ENCODE results near the gene NLGN1. TPM values are rescaled to one million over a fixed set of nuclear protein-coding genes. Genes with fewer than 3 reads are reported as not detected.
"Not testable (repeated sequence)": the region's sequence is repeated elsewhere in the genome, so short reads cannot be mapped to it uniquely, and the experiment has no call there.

NLGN1 gene
- total RNA-seq (not detected), polyA plus RNA-seq (not detected), total RNA-seq (not detected)

DNA sequence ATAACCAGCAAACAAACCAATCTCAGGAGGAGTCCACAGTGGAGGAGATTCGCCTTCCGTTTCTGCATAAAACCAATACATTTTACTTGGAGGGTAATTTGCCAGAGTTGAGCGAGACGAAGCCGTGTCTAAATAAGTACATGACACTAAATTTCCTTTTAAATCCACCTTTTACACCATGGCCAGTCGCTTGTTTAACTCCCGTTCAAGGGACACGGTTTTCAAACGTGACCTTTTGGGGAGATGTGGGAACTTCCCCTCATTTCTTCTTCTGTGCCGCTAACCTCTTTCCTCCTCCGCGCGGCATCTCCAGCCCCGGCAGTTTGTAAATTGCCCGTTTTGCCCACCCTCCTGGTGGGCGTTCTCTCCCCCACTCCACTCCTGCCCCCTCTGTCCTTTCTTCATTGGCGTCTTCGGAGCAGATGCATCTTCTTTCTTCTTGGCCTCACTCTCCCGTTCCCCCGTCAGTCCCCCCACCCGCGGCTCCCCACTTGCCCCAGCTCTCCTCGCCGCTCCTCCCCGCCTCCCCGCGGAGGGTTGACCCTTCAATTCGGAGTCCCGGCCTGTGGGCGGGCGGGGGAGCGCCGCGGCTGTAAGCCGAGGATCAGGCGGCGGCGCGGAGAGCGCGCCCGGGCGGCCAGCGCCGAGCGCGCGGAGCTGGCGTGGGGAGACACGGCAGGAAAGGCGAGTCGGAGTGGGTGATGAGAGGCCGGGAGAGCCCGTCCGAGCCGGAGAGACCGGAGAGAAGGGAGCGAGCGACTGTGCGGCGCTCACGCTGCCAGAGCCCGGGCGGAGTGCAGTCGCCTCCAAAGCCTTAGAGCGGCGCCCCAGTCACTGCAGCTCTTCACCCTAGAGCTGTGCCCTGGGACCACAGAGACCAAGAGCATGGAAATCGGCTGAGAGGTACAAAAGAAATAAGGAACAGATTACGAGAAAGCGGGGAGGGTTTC is at the start of gene NLGN1:
TSS of gene NLGN1 (plus strand) at position 584 of the 950 bp plus-strand sequence.
- peaks cover 0 to 34% (median 5%) of the 10 kb centered on the region in 11 donors for H3K9me3 Mint-ChIP-seq
- DNase-seq = no peak
- intact Hi-C loops (cut with micrococcal nuclease) = loop anchor here in 1 of 2 donors (10.0 kb wide), 1 partner anchor 187 kb away; no protein-coding TSS in a partner anchor
- Histone ChIP-seq H3K27ac (ENCODE audit: low read depth, low read length) (no peak within 1 kb of the TSS), H3K36me3 (ENCODE audit: control insufficient read depth in 2 of 3, insufficient read depth in 3 of 3, low read length in 3 of 3) (no peaks in the 10 kb centered on the region), H3K4me3 (ENCODE audit: low read length) (no peak within 1 kb of the TSS), H3K4me1 (ENCODE audit: control insufficient read depth in 2 of 2, insufficient read depth in 2 of 2, low read length in 2 of 2) (peaks cover 0 to 3% of the 10 kb centered on the region in 2 donors), H3K27me3 (ENCODE audit: control insufficient read depth in 2 of 2, insufficient read depth in 2 of 2, low read length in 2 of 2) (peaks cover 3 to 9% of the 10 kb centered on the region in 2 donors), H3K9me3 (ENCODE audit: control insufficient read depth in 2 of 3, low read length in 3 of 3) (no peaks in the 10 kb centered on the region)
- POLR2A ChIA-PET = no interaction called here
- peak within 1 kb of the TSS; percentile 30 to 86 (median 76) for H3K4me3 Mint-ChIP-seq
- CTCF ChIA-PET = no interaction called here
- peaks cover 65 to 69% (median 68%) of the 10 kb centered on the region in 5 donors for H3K27me3 Mint-ChIP-seq
- peaks cover 0 to 7% (median 0%) of the 10 kb centered on the region in 5 donors for H3K36me3 Mint-ChIP-seq
- H3K4me1 Mint-ChIP-seq = peaks cover 23 to 39% (median 31%) of the 10 kb centered on the region in 7 donors
- peak within 1 kb of the TSS in 1 of 9 donors; percentile 64 for H3K27ac Mint-ChIP-seq
- ATAC-seq = peak; percentile 31

DNA sequence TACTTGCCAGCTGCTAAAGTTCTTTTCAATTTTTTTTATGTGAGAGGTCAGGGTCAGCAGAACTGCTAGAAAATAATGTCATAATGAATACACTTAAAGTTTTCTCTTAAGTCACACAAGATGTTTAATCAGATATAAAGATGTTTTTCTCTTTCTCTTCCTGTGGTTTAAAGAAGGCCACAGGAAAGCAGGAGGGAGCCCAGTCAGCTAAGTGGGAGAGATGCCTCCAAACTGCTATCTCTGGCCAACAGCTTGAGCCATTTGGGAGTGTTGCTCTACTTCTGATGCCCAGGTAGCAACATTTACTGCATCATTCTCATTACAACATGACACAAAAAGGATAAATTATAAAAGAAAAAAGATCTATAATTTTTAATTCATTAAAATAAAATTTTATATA is 45.7 kb upstream of the NLGN1 start:
- peaks cover 4 to 27% (median 16%) of the 10 kb centered on the region in 11 donors for H3K9me3 Mint-ChIP-seq
- no peak overlapping the region for H3K27ac Mint-ChIP-seq
- no peak overlapping the region for H3K4me3 Mint-ChIP-seq
- H3K27me3 Mint-ChIP-seq = no peaks in the 10 kb centered on the region
- DNase-seq = no peak
- Histone ChIP-seq H3K4me1 (ENCODE audit: control insufficient read depth in 2 of 2, insufficient read depth in 2 of 2, low read length in 2 of 2) (no peaks in the 10 kb centered on the region), H3K36me3 (ENCODE audit: control insufficient read depth in 2 of 3, insufficient read depth in 3 of 3, low read length in 3 of 3) (no peaks in the 10 kb centered on the region), H3K4me3 (ENCODE audit: low read length) (no peak overlapping the region), H3K27me3 (ENCODE audit: control insufficient read depth in 2 of 2, insufficient read depth in 2 of 2, low read length in 2 of 2) (no peaks in the 10 kb centered on the region), H3K27ac (ENCODE audit: low read depth, low read length) (no peak overlapping the region), H3K9me3 (ENCODE audit: control insufficient read depth in 2 of 3, low read length in 3 of 3) (peaks cover 0 to 5% (median 3%) of the 10 kb centered on the region in 3 experiments)
- CTCF ChIA-PET = no interaction called here
- no peak for ATAC-seq
- POLR2A ChIA-PET = no interaction called here
- intact Hi-C loops (cut with micrococcal nuclease) = no loop called here
- H3K4me1 Mint-ChIP-seq = no peaks in the 10 kb centered on the region
- peaks cover 0 to 5% (median 0%) of the 10 kb centered on the region in 5 donors for H3K36me3 Mint-ChIP-seq

DNA sequence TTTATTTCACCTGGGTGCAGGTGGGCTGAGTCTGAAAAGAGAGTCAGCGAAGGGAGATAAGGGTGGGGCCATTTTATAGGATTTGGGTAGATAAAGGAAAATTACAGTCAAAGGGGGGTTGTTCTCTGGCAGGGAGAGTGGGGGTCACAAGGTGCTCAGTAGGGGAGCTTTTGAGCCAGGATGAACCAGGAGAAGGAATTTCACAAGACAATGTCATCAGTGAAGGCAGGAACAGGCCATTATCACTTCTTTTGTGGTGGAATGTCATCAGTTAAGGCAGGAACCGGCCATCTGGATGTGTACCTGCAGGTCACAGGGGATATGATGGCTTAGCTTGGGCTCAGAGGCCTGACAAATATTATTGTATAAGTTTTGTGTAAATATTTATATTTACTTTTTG is 44.4 kb upstream of the NLGN1 start:
- H3K4me3 ChIP-seq (ENCODE audit: low read length); POLR2A ChIA-PET; H3K27ac Mint-ChIP-seq: not testable (repeated sequence)

GRCh38 chr3:173354124-173354523 is 43.4 kb upstream of the NLGN1 start:
- no peaks in the 10 kb centered on the region for H3K27me3 Mint-ChIP-seq
- Histone ChIP-seq H3K4me1 (ENCODE audit: control insufficient read depth in 2 of 2, insufficient read depth in 2 of 2, low read length in 2 of 2) (no peaks in the 10 kb centered on the region), H3K27me3 (ENCODE audit: control insufficient read depth in 2 of 2, insufficient read depth in 2 of 2, low read length in 2 of 2) (no peaks in the 10 kb centered on the region), H3K4me3 (ENCODE audit: low read length) (no peak overlapping the region), H3K36me3 (ENCODE audit: control insufficient read depth in 2 of 3, insufficient read depth in 3 of 3, low read length in 3 of 3) (no peaks in the 10 kb centered on the region), H3K9me3 (ENCODE audit: control insufficient read depth in 2 of 3, low read length in 3 of 3) (peaks cover 0 to 5% (median 3%) of the 10 kb centered on the region in 3 experiments), H3K27ac (ENCODE audit: low read depth, low read length) (no peak overlapping the region)
- no peak for DNase-seq
- H3K4me1 Mint-ChIP-seq = no peaks in the 10 kb centered on the region
- intact Hi-C loops (cut with micrococcal nuclease) = no loop called here
- CTCF ChIA-PET = no interaction called here
- H3K9me3 Mint-ChIP-seq = peaks cover 0 to 20% (median 12%) of the 10 kb centered on the region in 11 donors
- peaks cover 0 to 5% (median 0%) of the 10 kb centered on the region in 5 donors for H3K36me3 Mint-ChIP-seq
- no peak overlapping the region for H3K4me3 Mint-ChIP-seq
- ATAC-seq = no peak
- POLR2A ChIA-PET = no interaction called here
- H3K27ac Mint-ChIP-seq = no peak overlapping the region

More for the DNA sequence above, 44.4 kb upstream of the NLGN1 start:
- H3K36me3 Mint-ChIP-seq; intact Hi-C loops (cut with micrococcal nuclease); H3K4me1 ChIP-seq (ENCODE audit: control insufficient read depth in 2 of 2, insufficient read depth in 2 of 2, low read length in 2 of 2); H3K4me3 Mint-ChIP-seq; H3K9me3 ChIP-seq (ENCODE audit: control insufficient read depth in 2 of 3, low read length in 3 of 3); ATAC-seq; H3K27me3 ChIP-seq (ENCODE audit: control insufficient read depth in 2 of 2, insufficient read depth in 2 of 2, low read length in 2 of 2); H3K36me3 ChIP-seq (ENCODE audit: control insufficient read depth in 2 of 3, insufficient read depth in 3 of 3, low read length in 3 of 3); H3K27me3 Mint-ChIP-seq; CTCF ChIA-PET; DNase-seq; H3K27ac ChIP-seq (ENCODE audit: low read depth, low read length); H3K4me1 Mint-ChIP-seq: not testable (repeated sequence)
- H3K9me3 Mint-ChIP-seq = peaks cover 4 to 25% (median 13%) of the 10 kb centered on the region in 11 donors

- Mint-ChIP-seq H3K27me3 (peaks cover 0 to 7% (median 0%) of the 10 kb centered on the region in 5 donors), H3K4me1 (no peaks in the 10 kb centered on the region), H3K9me3 (peaks cover 0 to 18% (median 0%) of the 10 kb centered on the region in 11 donors), H3K4me3 (no peak overlapping the region), H3K27ac (no peak overlapping the region), H3K36me3 (no peaks in the 10 kb centered on the region)
- POLR2A ChIA-PET = no interaction called here
- no peaks in the 10 kb centered on the region for H3K9me3 ChIP-seq (ENCODE audit: control insufficient read depth in 2 of 3, low read length in 3 of 3)
- no peaks in the 10 kb centered on the region for H3K4me1 ChIP-seq (ENCODE audit: control insufficient read depth in 2 of 2, insufficient read depth in 2 of 2, low read length in 2 of 2)
- H3K4me3 ChIP-seq (ENCODE audit: low read length) = no peak overlapping the region
- DNase-seq (no peak), ATAC-seq (no peak)
- H3K27me3 ChIP-seq (ENCODE audit: control insufficient read depth in 2 of 2, insufficient read depth in 2 of 2, low read length in 2 of 2) = no peaks in the 10 kb centered on the region
- H3K27ac ChIP-seq (ENCODE audit: low read depth, low read length) = no peak overlapping the region
- CTCF ChIA-PET = no interaction called here
- intact Hi-C loops (cut with micrococcal nuclease) = no loop called here
- H3K36me3 ChIP-seq (ENCODE audit: control insufficient read depth in 2 of 3, insufficient read depth in 3 of 3, low read length in 3 of 3) = no peaks in the 10 kb centered on the region
Observed at GRCh38 chr3:173371848-173372487, 25.6 kb upstream of the NLGN1 start.

DNA sequence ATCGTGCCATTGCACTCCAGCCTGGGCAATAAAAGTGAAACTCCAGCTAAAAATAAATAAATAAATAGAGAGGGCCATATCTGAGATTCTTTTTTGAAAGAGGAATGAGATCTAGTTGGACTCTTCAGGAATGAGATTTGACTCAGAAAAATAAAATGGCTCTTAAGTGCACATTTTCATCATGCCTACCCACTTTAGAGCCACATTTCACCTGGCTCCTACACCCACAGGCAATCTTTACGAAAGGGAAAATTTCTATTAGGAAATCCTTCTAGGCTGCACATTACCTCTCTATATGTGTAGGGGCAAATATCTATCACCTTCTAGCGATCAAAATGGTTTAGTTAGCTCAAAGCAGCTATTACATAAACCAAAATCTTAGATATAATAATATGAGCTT is 16.9 kb upstream of the NLGN1 start:
- no peaks in the 10 kb centered on the region for H3K36me3 ChIP-seq (ENCODE audit: control insufficient read depth in 2 of 3, insufficient read depth in 3 of 3, low read length in 3 of 3)
- DNase-seq (no peak), ATAC-seq (no peak)
- H3K27me3 ChIP-seq (ENCODE audit: control insufficient read depth in 2 of 2, insufficient read depth in 2 of 2, low read length in 2 of 2) = no peaks in the 10 kb centered on the region
- no peaks in the 10 kb centered on the region for H3K27me3 Mint-ChIP-seq
- ChIA-PET POLR2A (no interaction called here), CTCF (no interaction called here)
- no peak overlapping the region for H3K4me3 Mint-ChIP-seq
- no peaks in the 10 kb centered on the region for H3K4me1 ChIP-seq (ENCODE audit: control insufficient read depth in 2 of 2, insufficient read depth in 2 of 2, low read length in 2 of 2)
- no peak overlapping the region for H3K4me3 ChIP-seq (ENCODE audit: low read length)
- H3K36me3 Mint-ChIP-seq = no peaks in the 10 kb centered on the region
- peaks cover 0 to 15% (median 4%) of the 10 kb centered on the region in 11 donors for H3K9me3 Mint-ChIP-seq
- H3K27ac Mint-ChIP-seq = no peak overlapping the region
- no peaks in the 10 kb centered on the region for H3K4me1 Mint-ChIP-seq
- intact Hi-C loops (cut with micrococcal nuclease) = no loop called here
- no peak overlapping the region for H3K27ac ChIP-seq (ENCODE audit: low read depth, low read length)
- H3K9me3 ChIP-seq (ENCODE audit: control insufficient read depth in 2 of 3, low read length in 3 of 3) = no peaks in the 10 kb centered on the region
